Stimulated activated CD8-positive, alpha-beta memory T cell treated with anti-CD3 and anti-CD28 coated beads, Interleukin-15, amount 100 ng/mL, for 24 hours (primary cell): ENCODE data around the gene NAT14.
"Not testable (repeated sequence)": the region's sequence is repeated elsewhere in the genome, so short reads cannot be mapped to it uniquely, and the experiment has no call there.

Experiments used
- DNase-seq: peaks from one replicate; pipeline ENCODE4 v3.0.0-alpha.2; 2020; ENCODE audit warnings: low read depth

The NAT14 gene

GRCh38 chr19:55484593-55485438 is at the start of gene NAT14:
NAT14 (plus strand) TSS chr19:55485188; CDS start chr19:55485709, 521 bp downstream.
- peak; percentile 51 for DNase-seq

- DNase-seq, result no peak
Measured at GRCh38 chr19:55436847-55437246, 48.1 kb upstream of the NAT14 start.

- no peak for DNase-seq
Measured at GRCh38 chr19:55437410-55437809, 47.6 kb upstream of the NAT14 start.

GRCh38 chr19:55439052-55439451 is 45.9 kb upstream of the NAT14 start:
- DNase-seq, result no peak

- no peak for DNase-seq
Measured at GRCh38 chr19:55440411-55441105, 44.4 kb upstream of the NAT14 start.

GRCh38 chr19:55441319-55441691 is 43.7 kb upstream of the NAT14 start:
- DNase-seq, result no peak

- no peak for DNase-seq
Measured at GRCh38 chr19:55441692-55442321, 43.2 kb upstream of the NAT14 start.

- no peak for DNase-seq
Measured at GRCh38 chr19:55442372-55442961, 42.5 kb upstream of the NAT14 start.

- no peak for DNase-seq
Measured at GRCh38 chr19:55443045-55443823, 41.8 kb upstream of the NAT14 start, which contains the start of gene SHISA7. SHISA7 (minus strand) TSS chr19:55443300; CDS start chr19:55442863, 437 bp downstream.

GRCh38 chr19:55443824-55444480 is 41.0 kb upstream of the NAT14 start:
- no peak for DNase-seq

GRCh38 chr19:55444646-55445045 is 40.3 kb upstream of the NAT14 start:
- no peak for DNase-seq

- DNase-seq, result no peak
Measured at GRCh38 chr19:55446060-55446459, 38.9 kb upstream of the NAT14 start.

- no peak for DNase-seq
Measured at GRCh38 chr19:55447421-55448174, 37.4 kb upstream of the NAT14 start.

- DNase-seq, result not testable (repeated sequence)
Measured at GRCh38 chr19:55448175-55448490, 36.9 kb upstream of the NAT14 start.

- DNase-seq, result no peak
Measured at GRCh38 chr19:55449469-55449868, 35.5 kb upstream of the NAT14 start.

- DNase-seq, result no peak
Measured at GRCh38 chr19:55451163-55451964, 33.6 kb upstream of the NAT14 start.

- DNase-seq, result no peak
Measured at GRCh38 chr19:55451965-55452748, 32.8 kb upstream of the NAT14 start.

- no peak for DNase-seq
Measured at GRCh38 chr19:55452749-55453346, 32.1 kb upstream of the NAT14 start.
